C4-2B (cell line): ENCODE measurements around the gene ABHD2.

Experiments used
- CTCF ChIP-seq: fragments of 450-650 bp; conservative IDR thresholded peaks from 2 replicates; pipeline ENCODE4 v1.5.1; 2017; ENCODE audit warnings: mild to moderate bottlenecking
- ZFX ChIP-seq: fragments of 450-650 bp; IDR thresholded peaks from 2 replicates; pipeline ENCODE4 v1.6.1; 2017

- TF ChIP-seq CTCF: peak; percentile 25
- no peak for TF ChIP-seq ZFX
Measured at GRCh38 chr15:89129816-89130134, 41.5 kb downstream of the ABHD2 start.
